T-helper 2 cell (primary cell): ENCODE measurements around the gene POU6F2.
"Not testable (repeated sequence)": the region's sequence is repeated elsewhere in the genome, so short reads cannot be mapped to it uniquely, and the experiment has no call there.

Source experiments
- DNase-seq, 5 experiments: peaks; one replicate each; pipeline versions ENCODE4 v3.0.0 to v3.0.0-alpha.2; 2012 to 2022

POU6F2 gene

GRCh38 chr7:38992203-38992602, 14.5 kb downstream of the POU6F2 start:
- no peak for DNase-seq

- DNase-seq, result peak in 1 of 5 experiments; percentile 1
These were observed 23.9 kb downstream of the POU6F2 start for GRCh38 chr7:39001595-39001994.

- no peak for DNase-seq
These were observed 25.0 kb downstream of the POU6F2 start for GRCh38 chr7:39002755-39003154.

- DNase-seq, result no peak
These were observed 27.3 kb downstream of the POU6F2 start for GRCh38 chr7:39005036-39005435.

GRCh38 chr7:39005461-39005860, 27.8 kb downstream of the POU6F2 start:
- no peak for DNase-seq

GRCh38 chr7:39013049-39013939, 35.6 kb downstream of the POU6F2 start:
- DNase-seq, result not testable (repeated sequence)

- DNase-seq, result no peak
These were observed 38.9 kb downstream of the POU6F2 start for GRCh38 chr7:39016609-39017008.

- no peak for DNase-seq
These were observed 39.7 kb downstream of the POU6F2 start for GRCh38 chr7:39017369-39017915.

- no peak for DNase-seq
These were observed 45.1 kb downstream of the POU6F2 start for GRCh38 chr7:39022796-39023195.

- no peak for DNase-seq
These were observed 49.8 kb downstream of the POU6F2 start for GRCh38 chr7:39027491-39027890.

- no peak for DNase-seq
These were observed 56.3 kb downstream of the POU6F2 start for GRCh38 chr7:39033885-39034624.

- DNase-seq, result no peak
These were observed 57.4 kb downstream of the POU6F2 start for GRCh38 chr7:39035156-39035555.

- DNase-seq, result no peak
These were observed 58.2 kb downstream of the POU6F2 start for GRCh38 chr7:39035903-39036302.

GRCh38 chr7:39042670-39043069, 65.0 kb downstream of the POU6F2 start:
- no peak for DNase-seq

- DNase-seq, result no peak
These were observed 65.8 kb downstream of the POU6F2 start for GRCh38 chr7:39043531-39043930.

- DNase-seq, result no peak
These were observed 66.8 kb downstream of the POU6F2 start for GRCh38 chr7:39044489-39044888.

- DNase-seq, result no peak
These were observed 67.5 kb downstream of the POU6F2 start for GRCh38 chr7:39045231-39045630.

GRCh38 chr7:39051279-39051678, 73.6 kb downstream of the POU6F2 start:
- no peak for DNase-seq

- DNase-seq, result no peak
These were observed 74.0 kb downstream of the POU6F2 start for GRCh38 chr7:39051707-39052106.

- peak in 1 of 5 experiments; percentile 3 for DNase-seq
These were observed 77.0 kb downstream of the POU6F2 start for GRCh38 chr7:39054731-39055130.

- DNase-seq, result no peak
These were observed 78.4 kb downstream of the POU6F2 start for GRCh38 chr7:39056153-39056552.

- DNase-seq, result no peak
These were observed 85.1 kb downstream of the POU6F2 start for GRCh38 chr7:39062811-39063210.

GRCh38 chr7:39069031-39069430, 91.3 kb downstream of the POU6F2 start:
- DNase-seq, result no peak
